CD14-positive monocyte (primary cell): Measurements from ENCODE around the gene RIBC2. TPM values are rescaled to one million over a fixed set of nuclear protein-coding genes. Genes with fewer than 3 reads are reported as not detected.
"Not testable (repeated sequence)": the region's sequence is repeated elsewhere in the genome, so short reads cannot be mapped to it uniquely, and the experiment has no call there.

Experiments used
- DNase-seq, 3 donors: peaks; one replicate each; pipeline ENCODE4 v3.0.0-alpha.2; 2011 to 2022
- H2AFZ ChIP-seq: 2 replicates; pipeline ENCODE4 v1.6.0; 2012; ENCODE audit warnings: mild to moderate bottlenecking, low read depth, low read length, inconsistent platforms; ENCODE audit not compliant: insufficient read depth, poor library complexity, severe bottlenecking
- H3K27ac ChIP-seq, 2 donors: 1 replicate in 1 of 2; 2 replicates in 1 of 2; pipeline ENCODE4 v1.5.1; 2012 to 2013; ENCODE audit warnings: low read length in 2 of 2, control low read depth in 1 of 2, inconsistent platforms in 1 of 2, low read depth in 1 of 2, mild to moderate bottlenecking in 1 of 2
- H3K27me3 ChIP-seq, 2 donors: one replicate each; pipeline versions ENCODE4 v1.6.0 to v1.6.1; 2011 to 2013; ENCODE audit warnings: low read length in 2 of 2; ENCODE audit not compliant: control insufficient read depth in 2 of 2, insufficient read depth in 2 of 2
- H3K36me3 ChIP-seq, 2 donors: replicated peaks in 1 of 2; 1 replicate in 1 of 2; 2 replicates in 1 of 2; pipeline versions ENCODE4 v1.5.1 to v1.6.1; 2012 to 2013; ENCODE audit warnings: low read length in 2 of 2, control low read depth in 1 of 2, inconsistent platforms in 1 of 2, mild to moderate bottlenecking in 1 of 2; ENCODE audit not compliant: insufficient read depth in 2 of 2, control insufficient read depth in 1 of 2
- H3K4me1 ChIP-seq, 2 donors: 1 replicate in 1 of 2; 2 replicates in 1 of 2; pipeline versions ENCODE4 v1.5.1 to v1.6.1; 2012 to 2013; ENCODE audit warnings: low read length in 2 of 2, control low read depth in 1 of 2, inconsistent platforms in 1 of 2, mild to moderate bottlenecking in 1 of 2, moderate library complexity in 1 of 2; ENCODE audit not compliant: insufficient read depth in 2 of 2, control insufficient read depth in 1 of 2
- H3K4me2 ChIP-seq: replicated peaks from 2 replicates; pipeline ENCODE3; 2012; ENCODE audit warnings: low read length, moderate library complexity, mild to moderate bottlenecking; ENCODE audit not compliant: poor library complexity, severe bottlenecking; ENCODE audit errors: extremely low read depth
- H3K4me3 ChIP-seq, 3 experiments: fragments of 200-600 bp in 1 of 3; sonication (generic) in 1 of 3; replicated peaks in 1 of 3; 1 replicate in 2 of 3; 2 replicates in 1 of 3; pipeline ENCODE4 v1.5.1; 2011 to 2013; ENCODE audit warnings: low read length in 3 of 3, mild to moderate bottlenecking in 3 of 3, control low read depth in 2 of 3, low read depth in 2 of 3, inconsistent platforms in 1 of 3, moderate library complexity in 1 of 3
- H3K79me2 ChIP-seq: 2 replicates; pipeline ENCODE4 v1.6.0; 2012; ENCODE audit warnings: mild to moderate bottlenecking, control low read depth, inconsistent platforms, low read length, moderate library complexity; ENCODE audit not compliant: insufficient read depth
- H3K9ac ChIP-seq: 2 replicates; pipeline ENCODE4 v1.6.0; 2017; ENCODE audit warnings: low read length, mild to moderate bottlenecking; ENCODE audit not compliant: insufficient read depth, poor library complexity, severe bottlenecking
- H3K9me3 ChIP-seq, 2 donors: replicated peaks in 1 of 2; 1 replicate in 1 of 2; 2 replicates in 1 of 2; pipeline versions ENCODE4 v1.5.1 to v1.6.1; 2012 to 2013; ENCODE audit warnings: low read length in 2 of 2, control low read depth in 1 of 2; ENCODE audit not compliant: control insufficient read depth in 1 of 2, insufficient read depth in 1 of 2
- H4K20me1 ChIP-seq: 2 replicates; pipeline ENCODE4 v1.6.0; 2012; ENCODE audit warnings: mild to moderate bottlenecking, low read length, control low read depth, moderate library complexity; ENCODE audit not compliant: insufficient read depth
- H3K27ac Mint-ChIP-seq, 7 donors: one replicate each; pipeline ENCODE4 v1.8.0; 2020; ENCODE audit warnings: mild to moderate bottlenecking in 7 of 7, mixed read lengths in 7 of 7, moderate library complexity in 6 of 7, inconsistent platforms in 2 of 7
- H3K27me3 Mint-ChIP-seq, 3 donors: one replicate each; pipeline ENCODE4 v1.8.0; 2021 to 2022; ENCODE audit warnings: low read depth in 3 of 3, mild to moderate bottlenecking in 3 of 3, mixed read lengths in 3 of 3, moderate library complexity in 3 of 3, inconsistent platforms in 1 of 3
- H3K36me3 Mint-ChIP-seq, 2 donors: one replicate each; pipeline ENCODE4 v1.8.0; 2020; ENCODE audit warnings: mixed read lengths in 2 of 2, inconsistent platforms in 1 of 2, mild to moderate bottlenecking in 1 of 2
- H3K4me1 Mint-ChIP-seq: one replicate; pipeline ENCODE4 v1.8.0; 2020; ENCODE audit warnings: mild to moderate bottlenecking, mixed read lengths
- H3K4me3 Mint-ChIP-seq, 2 donors: one replicate each; pipeline ENCODE4 v1.8.0; 2020; ENCODE audit warnings: mild to moderate bottlenecking in 2 of 2, mixed read lengths in 2 of 2, moderate library complexity in 1 of 2
- H3K9me3 Mint-ChIP-seq, 7 donors: one replicate each; pipeline ENCODE4 v1.8.0; 2020 to 2022; ENCODE audit warnings: mixed read lengths in 7 of 7, mild to moderate bottlenecking in 6 of 7, moderate library complexity in 6 of 7, inconsistent platforms in 2 of 7
- WGBS: methylation state at CpG from one replicate; pipeline ENCODE4 v1.1.5; 2013; ENCODE audit warnings: missing lambda C conversion rate; ENCODE audit not compliant: insufficient coverage; 5-methylcytosine and 5-hydroxymethylcytosine counted together
- intact Hi-C, 2 donors: fragments of 100-400 bp; cut with micrococcal nuclease; formaldehyde crosslinking; loops; one replicate each; pipeline versions ENCODE4 v1.15.0 to v1.15.1; 2023
- polyA plus RNA-seq, 3 donors: library from polyadenylated mRNA; depleted of rRNA in 1 of 3; unstranded in 2 of 3; stranded (reverse) in 1 of 3; fragments of 300-500 nt in 2 of 3; fragments of >200 nt in 1 of 3; fragmentation: Illumina TruSeq in 2 of 3; gene quantifications; 1 replicate in 2 of 3; 2 replicates in 1 of 3; pipeline ENCODE4 v1.2.3, GENCODE V29; 2012 to 2021
- TF ChIP-seq, protein P1 (sequence below): fragments of 200-600 bp; IDR thresholded peaks from one replicate; pipeline ENCODE4 v1.8.0; 2022; ENCODE audit warnings: antibody characterized with exemption, mild to moderate bottlenecking

Gene RIBC2
- polyA plus RNA-seq, 3 donors = not detected

DNA sequence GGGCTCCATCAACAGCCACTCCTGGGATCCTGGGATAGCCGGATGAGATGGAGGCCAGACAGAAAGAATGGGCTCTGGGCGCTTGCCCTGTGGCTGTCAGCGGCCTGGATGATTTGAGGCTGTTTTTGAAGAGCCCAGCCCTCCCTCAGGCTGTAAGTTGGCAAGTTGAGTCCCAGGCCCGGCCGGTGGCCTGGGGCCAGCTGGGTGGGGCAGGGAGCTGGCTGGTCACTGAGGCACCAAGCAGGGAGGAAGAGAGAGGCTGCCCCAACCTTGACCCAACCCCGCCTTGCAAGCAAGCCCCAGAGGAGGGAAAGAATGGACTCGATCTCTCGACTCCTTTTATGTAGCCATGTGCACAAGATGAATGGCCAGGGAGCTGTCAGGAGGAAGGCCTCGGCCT, 34.9 kb downstream of the RIBC2 start:
- Histone ChIP-seq H3K9me3 (no peaks in the 10 kb centered on the region), H3K36me3 (no peaks in the 10 kb centered on the region), H3K4me2 (no peak overlapping the region), H3K27me3 (no peaks in the 10 kb centered on the region), H3K79me2 (no peaks in the 10 kb centered on the region), H3K27ac (no peak overlapping the region), H4K20me1 (no peaks in the 10 kb centered on the region), H3K4me3 (no peak overlapping the region), H3K9ac (no peak overlapping the region), H3K4me1 (no peaks in the 10 kb centered on the region), H2AFZ (no peak overlapping the region)
- WGBS = 100% methylated on average over 7 of the region's 9 CpGs
- intact Hi-C loops = no loop called here
- Mint-ChIP-seq H3K4me1 (no peaks in the 10 kb centered on the region), H3K9me3 (no peaks in the 10 kb centered on the region), H3K4me3 (no peak overlapping the region), H3K36me3 (no peaks in the 10 kb centered on the region), H3K27me3 (peaks cover 8 to 9% (median 8%) of the 10 kb centered on the region in 3 donors), H3K27ac (no peak overlapping the region)
- TF ChIP-seq, protein P1, sequence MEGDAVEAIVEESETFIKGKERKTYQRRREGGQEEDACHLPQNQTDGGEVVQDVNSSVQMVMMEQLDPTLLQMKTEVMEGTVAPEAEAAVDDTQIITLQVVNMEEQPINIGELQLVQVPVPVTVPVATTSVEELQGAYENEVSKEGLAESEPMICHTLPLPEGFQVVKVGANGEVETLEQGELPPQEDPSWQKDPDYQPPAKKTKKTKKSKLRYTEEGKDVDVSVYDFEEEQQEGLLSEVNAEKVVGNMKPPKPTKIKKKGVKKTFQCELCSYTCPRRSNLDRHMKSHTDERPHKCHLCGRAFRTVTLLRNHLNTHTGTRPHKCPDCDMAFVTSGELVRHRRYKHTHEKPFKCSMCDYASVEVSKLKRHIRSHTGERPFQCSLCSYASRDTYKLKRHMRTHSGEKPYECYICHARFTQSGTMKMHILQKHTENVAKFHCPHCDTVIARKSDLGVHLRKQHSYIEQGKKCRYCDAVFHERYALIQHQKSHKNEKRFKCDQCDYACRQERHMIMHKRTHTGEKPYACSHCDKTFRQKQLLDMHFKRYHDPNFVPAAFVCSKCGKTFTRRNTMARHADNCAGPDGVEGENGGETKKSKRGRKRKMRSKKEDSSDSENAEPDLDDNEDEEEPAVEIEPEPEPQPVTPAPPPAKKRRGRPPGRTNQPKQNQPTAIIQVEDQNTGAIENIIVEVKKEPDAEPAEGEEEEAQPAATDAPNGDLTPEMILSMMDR = no peak
- DNase-seq = no peak

- H3K4me2 ChIP-seq, H3K36me3 Mint-ChIP-seq, H3K79me2 ChIP-seq, intact Hi-C loops, H3K9me3 ChIP-seq, H3K4me1 Mint-ChIP-seq, H3K4me3 ChIP-seq, H3K9ac ChIP-seq, H3K27me3 Mint-ChIP-seq, H3K27ac ChIP-seq, H3K36me3 ChIP-seq, H3K9me3 Mint-ChIP-seq, H3K27ac Mint-ChIP-seq, H3K27me3 ChIP-seq, H4K20me1 ChIP-seq, H2AFZ ChIP-seq, H3K4me1 ChIP-seq, DNase-seq, H3K4me3 Mint-ChIP-seq: not testable (repeated sequence)
- 100% methylated on average over 4 of the region's 5 CpGs for WGBS
Measured at GRCh38 chr22:45449442-45449841, 35.9 kb downstream of the RIBC2 start.
